Keratinocyte (primary cell): ENCODE results near the gene DDX51. TPM values are rescaled to one million over a fixed set of nuclear protein-coding genes. Genes with fewer than 3 reads are reported as not detected.

Source experiments
- DNase-seq: peaks from one replicate; pipeline ENCODE4 v3.0.0-alpha.2; 2011; ENCODE audit warnings: low read depth, missing footprints, low spot score
- FAIRE-seq: peaks from 2 replicates; lab custom pipeline; 2011; peaks lifted over from hg19 to GRCh38; lab: Jason Lieb, UNC
- H2AFZ ChIP-seq: 2 replicates; pipeline ENCODE4 v1.6.0; 2012; ENCODE audit warnings: low read length, control low read depth, inconsistent platforms; ENCODE audit not compliant: control insufficient read depth
- H3K27ac ChIP-seq: 2 replicates; pipeline ENCODE4 v1.5.1; 2011; ENCODE audit warnings: low read length; ENCODE audit not compliant: control insufficient read depth, insufficient read depth
- H3K27me3 ChIP-seq: 3 replicates; pipeline ENCODE4 v1.6.0; 2011; ENCODE audit warnings: low read length; ENCODE audit not compliant: control insufficient read depth, insufficient read depth; ENCODE audit errors: extremely low read depth
- H3K36me3 ChIP-seq, 2 experiments: 2 replicates in 1 of 2; 3 replicates in 1 of 2; pipeline ENCODE4 v1.5.1; 2011; ENCODE audit warnings: low read length in 2 of 2, mild to moderate bottlenecking in 1 of 2; ENCODE audit not compliant: control insufficient read depth in 2 of 2, insufficient read depth in 2 of 2; ENCODE audit errors: extremely low read depth in 1 of 2
- H3K4me1 ChIP-seq: 3 replicates; pipeline ENCODE4 v1.5.1; 2011; ENCODE audit warnings: low read length; ENCODE audit not compliant: control insufficient read depth, insufficient read depth; ENCODE audit errors: extremely low read depth
- H3K4me2 ChIP-seq: 3 replicates; pipeline ENCODE4 v1.6.0; 2011; ENCODE audit warnings: low read depth, low read length; ENCODE audit not compliant: control insufficient read depth, insufficient read depth; ENCODE audit errors: extremely low read depth
- H3K4me3 ChIP-seq, 3 experiments: fragments of 200-600 bp in 1 of 3; sonication (generic) in 1 of 3; 2 replicates in 2 of 3; 3 replicates in 1 of 3; pipeline ENCODE4 v1.5.1; 2011 to 2016; ENCODE audit warnings: low read length in 3 of 3, mild to moderate bottlenecking in 3 of 3, control low read depth in 2 of 3, inconsistent platforms in 1 of 3, low read depth in 1 of 3, mixed read lengths in 1 of 3, mixed run types in 1 of 3, moderate library complexity in 1 of 3; ENCODE audit not compliant: control insufficient read depth in 2 of 3, insufficient read depth in 2 of 3; ENCODE audit errors: extremely low read depth in 1 of 3
- H3K79me2 ChIP-seq: 2 replicates; pipeline ENCODE4 v1.6.0; 2012; ENCODE audit warnings: low read length; ENCODE audit not compliant: control insufficient read depth, insufficient read depth
- H3K9ac ChIP-seq: 3 replicates; pipeline ENCODE4 v1.6.0; 2011; ENCODE audit warnings: low read length; ENCODE audit not compliant: control insufficient read depth, insufficient read depth; ENCODE audit errors: extremely low read depth
- H3K9me1 ChIP-seq: 3 replicates; pipeline ENCODE4 v1.6.0; 2011; ENCODE audit warnings: low read length; ENCODE audit not compliant: control insufficient read depth, insufficient read depth; ENCODE audit errors: extremely low read depth
- H3K9me3 ChIP-seq: 2 replicates; pipeline ENCODE4 v1.5.1; 2012; ENCODE audit warnings: low read depth, low read length; ENCODE audit not compliant: control insufficient read depth
- H4K20me1 ChIP-seq: 3 replicates; pipeline ENCODE4 v1.6.0; 2011; ENCODE audit warnings: low read length; ENCODE audit not compliant: control insufficient read depth, insufficient read depth; ENCODE audit errors: extremely low read depth
- EZH2 ChIP-seq: IDR thresholded peaks from one replicate; pipeline ENCODE4 v1.6.1; 2012; ENCODE audit warnings: inconsistent platforms, mild to moderate bottlenecking, low read length, moderate library complexity
- dilution Hi-C: fragments of 300-500 bp; cut with MboI; formaldehyde crosslinking; loops from one replicate; pipeline ENCODE4 v1.7.0; 2020; ENCODE audit warnings: low sequenced_read_pairs; ENCODE audit not compliant: extremely low pct_ligation_motif_present
- polyA plus RNA-seq, 5 experiments: library from polyadenylated mRNA; depleted of rRNA in 3 of 5; stranded (reverse) in 3 of 5; stranded (forward) in 1 of 5; unstranded in 1 of 5; fragments of >200 nt; gene quantifications; 1 replicate in 1 of 5; 2 replicates in 3 of 5; 3 replicates in 1 of 5; pipeline versions ENCODE4 v1.2.1 to v1.2.3, GENCODE V29; 2011 to 2012; ENCODE audit warnings: missing spikeins in 2 of 5, low read depth in 1 of 5, low replicate concordance in 1 of 5
- TF ChIP-seq, protein P1 (sequence below), 3 experiments: IDR thresholded peaks in 1 of 3; conservative IDR thresholded peaks in 1 of 3; optimal IDR thresholded peaks in 1 of 3; 2 replicates in 2 of 3; 3 replicates in 1 of 3; pipeline versions ENCODE3 to v1.5.1; 2011; ENCODE audit warnings: low read length in 3 of 3, mild to moderate bottlenecking in 3 of 3, moderate library complexity in 2 of 3, control low read depth in 1 of 3, inconsistent platforms in 1 of 3; ENCODE audit not compliant: insufficient read depth in 2 of 3; ENCODE audit errors: extremely low read depth in 1 of 3

The DDX51 gene
- polyA plus RNA-seq, 1 donor (not counting 4 experiments of a cell fraction or from before 2014, with no cell fraction given), result 7.4 TPM

DNA sequence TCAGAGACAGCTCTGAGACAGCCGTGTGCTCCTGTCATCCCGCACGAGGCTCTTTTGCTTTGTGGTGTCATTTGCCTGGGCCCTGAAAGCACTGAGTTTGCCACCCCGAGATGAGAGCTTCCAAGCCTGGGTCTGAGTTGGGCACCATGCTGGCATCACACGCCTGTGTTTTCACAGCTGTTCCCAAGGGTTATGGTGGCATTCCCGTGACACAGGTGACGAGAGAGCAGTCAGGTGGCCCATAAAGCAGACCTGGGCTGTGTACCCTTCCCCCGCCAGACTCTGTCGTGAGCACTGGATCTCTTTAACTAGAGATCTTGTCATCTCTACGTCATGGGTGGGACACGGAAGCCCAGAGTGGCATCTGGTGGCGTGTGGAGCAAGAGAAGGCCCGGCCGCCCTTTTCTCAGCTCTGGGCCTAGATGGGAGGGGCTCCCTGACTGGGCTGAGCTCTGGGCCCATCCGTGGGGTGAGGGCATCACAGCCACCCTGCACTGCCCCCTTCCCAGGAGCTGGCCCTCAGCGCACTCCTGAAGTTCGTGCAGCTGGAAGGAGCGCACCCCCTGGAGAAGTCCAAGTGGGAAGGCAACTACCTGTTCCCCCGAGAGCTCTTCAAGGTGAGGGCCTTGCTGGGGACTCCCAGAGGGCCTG lies 2.8 kb upstream of the DDX51 start:
- no peaks in the 10 kb centered on the region for H4K20me1 ChIP-seq
- TF ChIP-seq, protein P1, sequence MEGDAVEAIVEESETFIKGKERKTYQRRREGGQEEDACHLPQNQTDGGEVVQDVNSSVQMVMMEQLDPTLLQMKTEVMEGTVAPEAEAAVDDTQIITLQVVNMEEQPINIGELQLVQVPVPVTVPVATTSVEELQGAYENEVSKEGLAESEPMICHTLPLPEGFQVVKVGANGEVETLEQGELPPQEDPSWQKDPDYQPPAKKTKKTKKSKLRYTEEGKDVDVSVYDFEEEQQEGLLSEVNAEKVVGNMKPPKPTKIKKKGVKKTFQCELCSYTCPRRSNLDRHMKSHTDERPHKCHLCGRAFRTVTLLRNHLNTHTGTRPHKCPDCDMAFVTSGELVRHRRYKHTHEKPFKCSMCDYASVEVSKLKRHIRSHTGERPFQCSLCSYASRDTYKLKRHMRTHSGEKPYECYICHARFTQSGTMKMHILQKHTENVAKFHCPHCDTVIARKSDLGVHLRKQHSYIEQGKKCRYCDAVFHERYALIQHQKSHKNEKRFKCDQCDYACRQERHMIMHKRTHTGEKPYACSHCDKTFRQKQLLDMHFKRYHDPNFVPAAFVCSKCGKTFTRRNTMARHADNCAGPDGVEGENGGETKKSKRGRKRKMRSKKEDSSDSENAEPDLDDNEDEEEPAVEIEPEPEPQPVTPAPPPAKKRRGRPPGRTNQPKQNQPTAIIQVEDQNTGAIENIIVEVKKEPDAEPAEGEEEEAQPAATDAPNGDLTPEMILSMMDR (optimal IDR thresholded peaks at IDR 0.05 in 1 of 3, IDR thresholded peaks at IDR 0.05 in 1 of 3, conservative IDR thresholded peaks at IDR 0.05 in 1 of 3; ENCODE audit: extremely low read depth in 1 of 3, insufficient read depth in 2 of 3, low read length in 3 of 3), result no peak
- TF ChIP-seq EZH2, result no peak
- H3K9me3 ChIP-seq, result no peaks in the 10 kb centered on the region
- no peak overlapping the region for H3K27ac ChIP-seq
- no peak overlapping the region for H3K4me2 ChIP-seq
- H3K27me3 ChIP-seq, result no peaks in the 10 kb centered on the region
- no peak for DNase-seq
- no peak overlapping the region for H3K4me3 ChIP-seq
- H3K36me3 ChIP-seq, result peaks cover 5% of the 10 kb centered on the region in 2 experiments
- H3K79me2 ChIP-seq, result peaks cover 42% of the 10 kb centered on the region
- dilution Hi-C loops, result no loop called here
- peaks cover 16% of the 10 kb centered on the region for H3K4me1 ChIP-seq
- H2AFZ ChIP-seq, result no peak overlapping the region
- no peak overlapping the region for H3K9ac ChIP-seq
- no peaks in the 10 kb centered on the region for H3K9me1 ChIP-seq
- FAIRE-seq, result no peak

DNA sequence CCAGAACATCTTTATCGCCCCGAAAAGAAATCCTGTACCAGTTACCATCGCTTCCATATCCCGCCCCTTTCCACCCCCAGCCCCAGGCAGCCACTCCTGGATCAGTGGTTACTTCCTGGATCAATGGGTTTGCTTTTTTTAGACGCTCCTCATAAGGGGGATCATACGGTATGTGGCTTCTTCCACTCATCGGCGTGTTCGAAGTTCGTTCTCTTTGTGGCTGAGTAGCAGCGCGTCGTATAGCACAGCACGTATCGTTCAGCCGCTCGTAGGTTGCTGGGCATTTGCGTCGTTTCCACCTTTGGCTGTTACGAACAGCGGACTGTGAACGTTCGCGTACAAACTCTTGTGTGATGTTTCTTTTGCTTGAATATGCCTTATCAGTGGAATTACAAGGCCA lies 2.0 kb upstream of the DDX51 start:
- H3K27ac ChIP-seq, result no peak overlapping the region
- peaks cover 43% of the 10 kb centered on the region for H3K79me2 ChIP-seq
- no peak overlapping the region for H3K4me3 ChIP-seq
- dilution Hi-C loops, result no loop called here
- no peak overlapping the region for H2AFZ ChIP-seq
- no peak for DNase-seq
- no peaks in the 10 kb centered on the region for H3K27me3 ChIP-seq
- no peak for FAIRE-seq
- no peak overlapping the region for H3K9ac ChIP-seq
- peaks cover 6 to 11% of the 10 kb centered on the region in 2 experiments for H3K36me3 ChIP-seq
- no peak overlapping the region for H3K4me2 ChIP-seq
- peaks cover 16% of the 10 kb centered on the region for H3K4me1 ChIP-seq
- H3K9me1 ChIP-seq, result no peaks in the 10 kb centered on the region
- no peaks in the 10 kb centered on the region for H4K20me1 ChIP-seq
- TF ChIP-seq, protein P1 (optimal IDR thresholded peaks at IDR 0.05 in 1 of 3, IDR thresholded peaks at IDR 0.05 in 1 of 3, conservative IDR thresholded peaks at IDR 0.05 in 1 of 3; ENCODE audit: extremely low read depth in 1 of 3, insufficient read depth in 2 of 3, low read length in 3 of 3), result no peak
- TF ChIP-seq EZH2, result no peak
- H3K9me3 ChIP-seq, result no peaks in the 10 kb centered on the region
